Prostate gland (tissue), 2 donors: ENCODE results near the gene SH2D4B.

Experiments used
- POLR2AphosphoS5 ChIP-seq: sonication (generic); formaldehyde crosslinking; IDR thresholded peaks from one replicate; pipeline ENCODE4 v1.6.1; 2017; ENCODE audit warnings: antibody characterized with exemption
- TF ChIP-seq, protein P1 (sequence below), 4 experiments: fragments of 200-600 bp in 2 of 4; fragments of 450-650 bp in 2 of 4; sonication (generic) in 2 of 4; IDR thresholded peaks; 1 replicate in 3 of 4; 2 replicates in 1 of 4; pipeline ENCODE4 v1.5.1; 2016 to 2019; ENCODE audit warnings: antibody characterized with exemption in 4 of 4, mild to moderate bottlenecking in 2 of 4, moderate library complexity in 2 of 4

DNA sequence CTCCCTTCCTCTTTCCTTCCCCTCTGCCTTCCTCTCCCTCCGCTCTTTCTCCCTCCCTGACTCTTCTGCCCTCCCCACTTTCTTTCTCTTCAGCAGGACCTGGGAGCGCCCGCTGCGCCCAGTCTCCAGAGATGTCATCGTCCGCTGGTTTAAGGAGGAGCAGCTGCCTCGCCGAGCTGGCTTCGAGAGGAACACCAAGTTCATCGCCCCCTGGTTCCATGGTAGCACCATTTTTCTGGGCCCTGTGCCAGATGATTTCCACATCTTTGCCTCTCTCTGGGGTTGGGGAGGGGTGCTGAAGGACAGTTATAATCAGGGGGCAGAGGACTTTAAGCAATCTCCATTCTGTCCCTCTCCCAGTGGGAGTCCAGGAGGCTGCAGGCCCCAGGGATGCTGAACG, 71.6 kb downstream of the SH2D4B start:
- TF ChIP-seq, protein P1, sequence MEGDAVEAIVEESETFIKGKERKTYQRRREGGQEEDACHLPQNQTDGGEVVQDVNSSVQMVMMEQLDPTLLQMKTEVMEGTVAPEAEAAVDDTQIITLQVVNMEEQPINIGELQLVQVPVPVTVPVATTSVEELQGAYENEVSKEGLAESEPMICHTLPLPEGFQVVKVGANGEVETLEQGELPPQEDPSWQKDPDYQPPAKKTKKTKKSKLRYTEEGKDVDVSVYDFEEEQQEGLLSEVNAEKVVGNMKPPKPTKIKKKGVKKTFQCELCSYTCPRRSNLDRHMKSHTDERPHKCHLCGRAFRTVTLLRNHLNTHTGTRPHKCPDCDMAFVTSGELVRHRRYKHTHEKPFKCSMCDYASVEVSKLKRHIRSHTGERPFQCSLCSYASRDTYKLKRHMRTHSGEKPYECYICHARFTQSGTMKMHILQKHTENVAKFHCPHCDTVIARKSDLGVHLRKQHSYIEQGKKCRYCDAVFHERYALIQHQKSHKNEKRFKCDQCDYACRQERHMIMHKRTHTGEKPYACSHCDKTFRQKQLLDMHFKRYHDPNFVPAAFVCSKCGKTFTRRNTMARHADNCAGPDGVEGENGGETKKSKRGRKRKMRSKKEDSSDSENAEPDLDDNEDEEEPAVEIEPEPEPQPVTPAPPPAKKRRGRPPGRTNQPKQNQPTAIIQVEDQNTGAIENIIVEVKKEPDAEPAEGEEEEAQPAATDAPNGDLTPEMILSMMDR (IDR thresholded peaks at IDR 0.05) = no peak
- TF ChIP-seq POLR2AphosphoS5 = no peak
